Upper lobe of right lung (tissue), 1 donor: ENCODE measurements around the gene HDAC7. TPM values are rescaled to one million over a fixed set of nuclear protein-coding genes. Genes with fewer than 3 reads are reported as not detected.

ENCODE experiments used
- ATAC-seq: fragments of 200-7000 bp; cut with Tn5 transposase; one replicate; pipeline ENCODE4 v1.9.1; 2020; ENCODE audit warnings: mild to moderate bottlenecking, moderate library complexity
- DNase-seq: peaks from one replicate; pipeline ENCODE4 v3.0.0-alpha.2; 2020
- H3K27ac ChIP-seq: fragments of 200-600 bp; one replicate; pipeline ENCODE4 v1.8.0; 2022
- H3K27me3 ChIP-seq: fragments of 200-600 bp; one replicate; pipeline ENCODE4 v1.8.0; 2022; ENCODE audit warnings: mild to moderate bottlenecking
- H3K36me3 ChIP-seq: fragments of 200-600 bp; one replicate; pipeline ENCODE4 v1.8.0; 2022
- H3K4me1 ChIP-seq: fragments of 200-600 bp; one replicate; pipeline ENCODE4 v1.8.0; 2022
- H3K4me3 ChIP-seq: fragments of 200-600 bp; one replicate; pipeline ENCODE4 v1.8.0; 2022; ENCODE audit warnings: mild to moderate bottlenecking
- H3K9me3 ChIP-seq: fragments of 200-600 bp; one replicate; pipeline ENCODE4 v1.8.0; 2022
- intact Hi-C: fragments of 100-400 bp; cut with DNase I; formaldehyde crosslinking; loops from one replicate; pipeline ENCODE4 v1.11.0; 2022
- total RNA-seq: library from RNA; stranded (reverse); fragmentation: NEBNext Ultra II Directional; extraction: Animal tissue kit (Norgen Biotek cat#: 25700); gene quantifications from one replicate; pipeline ENCODE4 v1.2.1, GENCODE V29; 2021
- TF ChIP-seq, protein P1 (sequence below): fragments of 200-600 bp; IDR thresholded peaks from one replicate; pipeline ENCODE4 v1.8.0; 2022; ENCODE audit warnings: antibody characterized with exemption
- donor health status: DM: no; HTN: yes; CAD: no; lungs with severe emphysema.

Gene HDAC7
- total RNA-seq, 1 donor from 2014 or later, result 135 TPM

- no peak for DNase-seq
Observed at GRCh38 chr12:47750229-47750798, 69.4 kb downstream of the HDAC7 start.

GRCh38 chr12:47748899-47749298, 70.8 kb downstream of the HDAC7 start:
- TF ChIP-seq, protein P1, sequence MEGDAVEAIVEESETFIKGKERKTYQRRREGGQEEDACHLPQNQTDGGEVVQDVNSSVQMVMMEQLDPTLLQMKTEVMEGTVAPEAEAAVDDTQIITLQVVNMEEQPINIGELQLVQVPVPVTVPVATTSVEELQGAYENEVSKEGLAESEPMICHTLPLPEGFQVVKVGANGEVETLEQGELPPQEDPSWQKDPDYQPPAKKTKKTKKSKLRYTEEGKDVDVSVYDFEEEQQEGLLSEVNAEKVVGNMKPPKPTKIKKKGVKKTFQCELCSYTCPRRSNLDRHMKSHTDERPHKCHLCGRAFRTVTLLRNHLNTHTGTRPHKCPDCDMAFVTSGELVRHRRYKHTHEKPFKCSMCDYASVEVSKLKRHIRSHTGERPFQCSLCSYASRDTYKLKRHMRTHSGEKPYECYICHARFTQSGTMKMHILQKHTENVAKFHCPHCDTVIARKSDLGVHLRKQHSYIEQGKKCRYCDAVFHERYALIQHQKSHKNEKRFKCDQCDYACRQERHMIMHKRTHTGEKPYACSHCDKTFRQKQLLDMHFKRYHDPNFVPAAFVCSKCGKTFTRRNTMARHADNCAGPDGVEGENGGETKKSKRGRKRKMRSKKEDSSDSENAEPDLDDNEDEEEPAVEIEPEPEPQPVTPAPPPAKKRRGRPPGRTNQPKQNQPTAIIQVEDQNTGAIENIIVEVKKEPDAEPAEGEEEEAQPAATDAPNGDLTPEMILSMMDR, result no peak
- Histone ChIP-seq H3K36me3 (peaks cover 22% of the 10 kb centered on the region), H3K27me3 (no peaks in the 10 kb centered on the region), H3K27ac (no peak overlapping the region), H3K4me1 (peaks cover 20% of the 10 kb centered on the region), H3K4me3 (no peak overlapping the region), H3K9me3 (no peaks in the 10 kb centered on the region)
- ATAC-seq, result no peak
- DNase-seq, result no peak
- intact Hi-C loops, result no loop called here

More at GRCh38 chr12:47750229-47750798, 69.4 kb downstream of the HDAC7 start:
- H3K27ac ChIP-seq, result no peak overlapping the region
- H3K4me1 ChIP-seq, result peaks cover 34% of the 10 kb centered on the region
- no peaks in the 10 kb centered on the region for H3K9me3 ChIP-seq
- intact Hi-C loops, result no loop called here
- H3K27me3 ChIP-seq, result no peaks in the 10 kb centered on the region
- H3K4me3 ChIP-seq, result no peak overlapping the region
- TF ChIP-seq, protein P1, result no peak
- ATAC-seq, result peak; percentile 36
- peaks cover 22% of the 10 kb centered on the region for H3K36me3 ChIP-seq

- Histone ChIP-seq H3K36me3 (peaks cover 22% of the 10 kb centered on the region), H3K27ac (no peak overlapping the region), H3K27me3 (no peaks in the 10 kb centered on the region), H3K9me3 (no peaks in the 10 kb centered on the region), H3K4me3 (no peak overlapping the region), H3K4me1 (peaks cover 16% of the 10 kb centered on the region)
- no peak for ATAC-seq
- TF ChIP-seq, protein P1, result no peak
- intact Hi-C loops, result no loop called here
- no peak for DNase-seq
Observed at GRCh38 chr12:47748507-47748828, 71.2 kb downstream of the HDAC7 start.

GRCh38 chr12:47747596-47748506, 71.9 kb downstream of the HDAC7 start:
- no peak for DNase-seq
- TF ChIP-seq, protein P1, result no peak
- intact Hi-C loops, result no loop called here
- Histone ChIP-seq H3K4me1 (peaks cover 9% of the 10 kb centered on the region), H3K27me3 (no peaks in the 10 kb centered on the region), H3K36me3 (peaks cover 22% of the 10 kb centered on the region), H3K4me3 (no peak overlapping the region), H3K27ac (no peak overlapping the region), H3K9me3 (no peaks in the 10 kb centered on the region)
- no peak for ATAC-seq

DNA sequence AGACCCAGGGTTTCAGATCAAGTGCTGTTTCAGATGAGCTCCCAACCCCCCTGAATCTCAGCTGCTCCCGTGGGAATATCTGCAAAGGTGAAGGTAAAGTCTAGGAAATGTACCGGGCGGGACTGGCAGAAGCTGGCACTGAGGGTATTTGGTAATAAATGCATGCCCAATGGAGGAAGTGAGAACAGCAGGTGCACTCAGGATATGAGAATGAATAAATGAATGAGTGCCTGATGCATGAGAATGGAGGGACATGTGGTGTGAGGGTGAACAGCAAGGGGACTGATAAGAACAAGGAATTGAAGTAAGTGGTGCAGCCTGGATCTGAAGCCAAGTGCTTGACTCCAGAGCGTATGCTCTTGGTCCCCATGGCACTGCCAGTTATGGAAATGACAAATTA, 72.6 kb downstream of the HDAC7 start:
- DNase-seq (no peak), ATAC-seq (no peak)
- Histone ChIP-seq H3K4me1 (peaks cover 4% of the 10 kb centered on the region), H3K36me3 (peaks cover 22% of the 10 kb centered on the region), H3K27me3 (no peaks in the 10 kb centered on the region), H3K4me3 (no peak overlapping the region), H3K9me3 (no peaks in the 10 kb centered on the region), H3K27ac (no peak overlapping the region)
- TF ChIP-seq, protein P1, result no peak
- intact Hi-C loops, result no loop called here
